Liver (tissue), 3 donors: ENCODE data around the gene CAMK1G.

ENCODE experiments used
- GABPA ChIP-seq, 2 donors: IDR thresholded peaks in 1 of 2; conservative IDR thresholded peaks in 1 of 2; 2 replicates each; pipeline ENCODE4 v1.6.1; 2016; ENCODE audit warnings: antibody characterized with exemption in 2 of 2, mild to moderate bottlenecking in 1 of 2, moderate library complexity in 1 of 2
- MAX ChIP-seq: IDR thresholded peaks from 2 replicates; pipeline ENCODE4 v1.6.1; 2016; ENCODE audit warnings: antibody characterized with exemption
- RAD21 ChIP-seq, 2 donors: IDR thresholded peaks; 2 replicates each; pipeline ENCODE4 v1.6.1; 2016; ENCODE audit warnings: antibody characterized with exemption in 2 of 2, mild to moderate bottlenecking in 2 of 2
- TAF1 ChIP-seq: conservative IDR thresholded peaks from 2 replicates; pipeline ENCODE4 v1.6.1; 2016; ENCODE audit warnings: antibody characterized with exemption, mild to moderate bottlenecking
- YY1 ChIP-seq: IDR thresholded peaks from 2 replicates; pipeline ENCODE4 v1.6.1; 2016; ENCODE audit warnings: antibody characterized with exemption, mild to moderate bottlenecking
- TF ChIP-seq, protein P1 (sequence below): fragments of 150-350 bp; IDR thresholded peaks from 2 replicates; pipeline ENCODE4 v1.5.1; 2017; ENCODE audit warnings: improper control_type of control experiment, low read depth, low read length; ENCODE audit not compliant: missing input control
- donor health status: healthy.
- donor health status: healthy.

- TF ChIP-seq RAD21 (IDR thresholded peaks at IDR 0.05) (peak in 1 of 2 donors; percentile 13), YY1 (no peak), GABPA (IDR thresholded peaks at IDR 0.05 in 1 of 2, conservative IDR thresholded peaks at IDR 0.05 in 1 of 2) (no peak), MAX (no peak), TAF1 (no peak)
- TF ChIP-seq, protein P1, sequence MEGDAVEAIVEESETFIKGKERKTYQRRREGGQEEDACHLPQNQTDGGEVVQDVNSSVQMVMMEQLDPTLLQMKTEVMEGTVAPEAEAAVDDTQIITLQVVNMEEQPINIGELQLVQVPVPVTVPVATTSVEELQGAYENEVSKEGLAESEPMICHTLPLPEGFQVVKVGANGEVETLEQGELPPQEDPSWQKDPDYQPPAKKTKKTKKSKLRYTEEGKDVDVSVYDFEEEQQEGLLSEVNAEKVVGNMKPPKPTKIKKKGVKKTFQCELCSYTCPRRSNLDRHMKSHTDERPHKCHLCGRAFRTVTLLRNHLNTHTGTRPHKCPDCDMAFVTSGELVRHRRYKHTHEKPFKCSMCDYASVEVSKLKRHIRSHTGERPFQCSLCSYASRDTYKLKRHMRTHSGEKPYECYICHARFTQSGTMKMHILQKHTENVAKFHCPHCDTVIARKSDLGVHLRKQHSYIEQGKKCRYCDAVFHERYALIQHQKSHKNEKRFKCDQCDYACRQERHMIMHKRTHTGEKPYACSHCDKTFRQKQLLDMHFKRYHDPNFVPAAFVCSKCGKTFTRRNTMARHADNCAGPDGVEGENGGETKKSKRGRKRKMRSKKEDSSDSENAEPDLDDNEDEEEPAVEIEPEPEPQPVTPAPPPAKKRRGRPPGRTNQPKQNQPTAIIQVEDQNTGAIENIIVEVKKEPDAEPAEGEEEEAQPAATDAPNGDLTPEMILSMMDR = no peak
These were observed 2.2 kb downstream of the CAMK1G start for GRCh38 chr1:209585672-209586071.
